Omental fat pad (tissue), 4 donors: ENCODE measurements around the gene SART1. TPM values are rescaled to one million over a fixed set of nuclear protein-coding genes. Genes with fewer than 3 reads are reported as not detected.

ENCODE experiments used
- ATAC-seq: fragments of 150-250 bp; one replicate; pipeline ENCODE4 v1.9.1; 2016; ENCODE audit warnings: mild to moderate bottlenecking, moderate library complexity; ENCODE audit not compliant: low FRiP score
- DNase-seq: peaks from one replicate; pipeline ENCODE4 v3.0.0-alpha.2; 2019; ENCODE audit warnings: low spot score
- CTCF ChIP-seq, 3 donors: fragments of 450-650 bp; IDR thresholded peaks; one replicate each; pipeline ENCODE4 v1.5.1; 2016 to 2017; ENCODE audit warnings: antibody characterized with exemption in 3 of 3, mild to moderate bottlenecking in 3 of 3, moderate library complexity in 2 of 3
- total RNA-seq, 4 donors: library from RNA; depleted of rRNA; stranded (reverse); fragments of >200 nt; gene quantifications; one replicate each; pipeline ENCODE4 v1.1.0, GENCODE V29; 2016

The SART1 gene
- total RNA-seq, 4 donors from 2014 or later, result 22.5 to 62.4 (median 47.1) TPM

GRCh38 chr11:65954771-65955170 is 6.8 kb upstream of the SART1 start:
- no peak for TF ChIP-seq CTCF (IDR thresholded peaks at IDR 0.05)
- no peak for DNase-seq
- no peak for ATAC-seq

- no peak for DNase-seq
- no peak for TF ChIP-seq CTCF (IDR thresholded peaks at IDR 0.05)
- no peak for ATAC-seq
Measured at GRCh38 chr11:65958291-65958690, 3.2 kb upstream of the SART1 start.

- TF ChIP-seq CTCF (IDR thresholded peaks at IDR 0.05), result no peak
- no peak for ATAC-seq
- DNase-seq, result no peak
Measured at GRCh38 chr11:65958774-65959420, 2.6 kb upstream of the SART1 start.

GRCh38 chr11:65960824-65961266 is 689 bp upstream of the SART1 start:
- ATAC-seq (no peak), DNase-seq (no peak)
- no peak for TF ChIP-seq CTCF (IDR thresholded peaks at IDR 0.05)

- TF ChIP-seq CTCF (IDR thresholded peaks at IDR 0.05), result no peak
- no peak for ATAC-seq
- DNase-seq, result no peak
Measured at GRCh38 chr11:65962141-65962564, 619 bp downstream of the SART1 start.

- no peak for DNase-seq
- TF ChIP-seq CTCF (IDR thresholded peaks at IDR 0.05), result no peak
- no peak for ATAC-seq
Measured at GRCh38 chr11:65964906-65965305, 3.4 kb downstream of the SART1 start.
